Transverse colon (tissue), 4 donors: ENCODE results near the gene PIR. TPM values are rescaled to one million over a fixed set of nuclear protein-coding genes. Genes with fewer than 3 reads are reported as not detected.

ENCODE experiments used
- DNase-seq: peaks from one replicate; pipeline ENCODE4 v3.0.0-alpha.2; 2019
- H3K27ac ChIP-seq, 4 donors: fragments of 200-600 bp; sonication (generic); 2 replicates each; pipeline ENCODE4 v1.5.1; 2016 to 2018; ENCODE audit warnings: inconsistent platforms in 4 of 4
- H3K27me3 ChIP-seq: fragments of 200-600 bp; sonication (generic); 2 replicates; pipeline ENCODE4 v1.5.1; 2017; ENCODE audit warnings: inconsistent platforms
- H3K36me3 ChIP-seq, 4 donors: fragments of 200-600 bp; sonication (generic); 2 replicates each; pipeline ENCODE4 v1.5.1; 2017 to 2019; ENCODE audit warnings: inconsistent platforms in 4 of 4
- H3K4me1 ChIP-seq, 4 donors: fragments of 200-600 bp; sonication (generic); 2 replicates each; pipeline ENCODE4 v1.5.1; 2017 to 2020; ENCODE audit warnings: inconsistent platforms in 4 of 4
- H3K4me3 ChIP-seq, 4 donors: fragments of 200-600 bp; sonication (generic); 1 replicate in 1 of 4; 2 replicates in 3 of 4; pipeline versions ENCODE4 v1.5.1 to v1.6.1; 2017 to 2019; ENCODE audit warnings: inconsistent platforms in 4 of 4
- H3K9me3 ChIP-seq, 2 donors: fragments of 200-600 bp; sonication (generic); 2 replicates each; pipeline ENCODE4 v1.5.1; 2017 to 2019; ENCODE audit warnings: inconsistent platforms in 2 of 2
- EP300 ChIP-seq: sonication (generic); formaldehyde crosslinking; IDR thresholded peaks from one replicate; pipeline ENCODE4 v1.6.1; 2017; ENCODE audit warnings: antibody characterized with exemption, low read depth
- POLR2A ChIP-seq: fragments of 450-650 bp; IDR thresholded peaks from one replicate; pipeline ENCODE4 v1.6.1; 2016; ENCODE audit warnings: antibody characterized with exemption, mild to moderate bottlenecking, moderate library complexity
- POLR2AphosphoS5 ChIP-seq, 3 donors: sonication (generic); formaldehyde crosslinking; IDR thresholded peaks; one replicate each; pipeline ENCODE4 v1.6.1; 2016; ENCODE audit warnings: antibody characterized with exemption in 3 of 3
- WGBS, 2 donors: methylation state at CpG; one replicate each; pipeline ENCODE4 v1.1.5; 2018; ENCODE audit warnings: low coverage in 1 of 2; 5-methylcytosine and 5-hydroxymethylcytosine counted together
- in situ Hi-C, 4 donors: fragments of 200-750 bp; cut with MboI; loops; one replicate each; pipeline versions ENCODE4 v1.15.0 to v1.15.1; 2017; ENCODE audit warnings: low sequenced_read_pairs in 3 of 4, low pct_ligation_motif_present in 1 of 4, low pct_unique_long_range_greater_than_20kb in 1 of 4
- intact Hi-C: fragments of 100-400 bp; cut with DNase I; formaldehyde crosslinking; loops from one replicate; pipeline ENCODE4 v1.15.1; 2023; ENCODE audit warnings: low total_unique reads
- total RNA-seq, 4 donors: library from RNA; depleted of rRNA; stranded (reverse); fragments of >200 nt; gene quantifications; one replicate each; pipeline ENCODE4 v1.1.0, GENCODE V29; 2016
- TF ChIP-seq, protein P1 (sequence below), 5 experiments: fragments of 200-600 bp in 3 of 5; fragments of 450-650 bp in 2 of 5; sonication (generic) in 3 of 5; IDR thresholded peaks; 1 replicate in 2 of 5; 2 replicates in 3 of 5; pipeline ENCODE4 v1.5.1; 2016 to 2017; ENCODE audit warnings: antibody characterized with exemption in 5 of 5, inconsistent platforms in 3 of 5, mild to moderate bottlenecking in 2 of 5, moderate library complexity in 1 of 5

PIR gene
- total RNA-seq, 4 donors from 2014 or later, result 10.0 to 85.8 (median 11.6) TPM; not detected in 1

DNA sequence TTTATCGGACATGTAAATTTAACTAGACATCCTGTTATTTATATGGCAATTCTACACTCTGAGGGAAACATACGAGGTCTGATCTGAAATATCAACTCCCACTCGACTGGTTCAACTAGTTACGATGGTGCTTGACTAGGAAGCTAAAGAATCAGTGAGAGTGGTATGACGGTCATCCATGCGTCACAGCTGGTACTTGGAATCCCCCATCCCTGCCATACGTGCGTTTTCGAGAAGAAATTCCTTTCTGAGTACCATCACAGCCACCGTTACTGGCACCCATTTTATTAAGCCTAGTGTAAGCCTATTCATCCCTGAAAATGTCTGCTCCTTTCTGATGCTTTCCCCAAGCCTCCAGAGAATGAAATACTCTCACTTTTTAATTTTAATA is 157.1 kb downstream of the PIR start:
- peak; percentile 16 for DNase-seq
- peak overlapping the region; percentile 30 to 93 (median 72) for H3K27ac ChIP-seq
- TF ChIP-seq EP300 (no peak), POLR2AphosphoS5 (IDR thresholded peaks at IDR 0.05) (no peak)

DNA sequence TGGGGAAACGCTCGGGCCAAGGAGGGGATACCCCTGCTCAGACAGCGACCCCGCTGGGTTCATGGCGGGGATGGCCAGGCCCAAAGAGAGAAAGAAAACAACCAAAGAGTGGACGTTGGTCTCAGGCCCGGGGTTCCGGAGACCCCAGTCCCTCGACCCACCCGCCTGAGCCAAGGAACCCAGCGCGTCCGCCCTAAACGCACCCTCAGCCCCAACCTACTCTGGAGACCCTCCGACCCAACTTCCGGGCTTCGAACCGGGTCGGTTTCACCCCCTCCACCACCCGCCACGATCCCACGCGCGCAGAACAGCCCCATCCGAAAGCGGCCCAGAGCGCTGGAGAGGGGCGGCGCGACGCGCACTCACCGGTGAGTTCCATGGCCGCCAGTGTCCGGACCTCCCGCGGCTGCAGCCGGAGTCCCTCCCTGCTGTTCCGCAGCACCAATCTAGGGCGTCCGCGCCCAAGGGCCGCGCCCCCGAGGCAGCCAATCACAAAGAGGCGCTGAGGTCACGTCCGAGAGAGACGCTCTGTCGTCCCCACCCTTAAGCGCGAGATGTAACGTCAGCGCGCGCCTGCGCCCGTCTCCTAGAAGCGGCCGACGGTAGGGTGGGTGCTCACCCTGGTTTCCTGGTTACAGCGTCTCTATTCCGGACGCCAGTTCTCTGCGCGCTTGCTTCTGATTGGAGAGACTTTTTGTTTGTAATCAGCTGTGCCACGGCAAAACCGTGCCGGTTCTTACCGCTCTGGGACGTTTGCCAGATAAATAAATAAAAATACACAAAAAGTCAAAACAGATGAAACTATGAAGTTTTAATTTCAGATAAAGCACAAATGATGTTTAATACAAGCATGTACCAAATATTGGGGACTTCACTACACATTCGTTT is 157.8 kb downstream of the PIR start, which contains the start of gene PIGA:
TSS of gene PIGA (minus strand) at position 389 of the 888 bp plus-strand sequence. CDS start 3,593 bp downstream, outside the sequence.
- in situ Hi-C loops, result loop anchor here in 2 of 4 donors (25.0 kb wide), 2 partner anchors 127 to 352 kb away; no protein-coding TSS in a partner anchor
- Histone ChIP-seq H3K9me3 (no peaks in the 10 kb centered on the region), H3K27ac (peak within 1 kb of the TSS; percentile 79 to 93 (median 88)), H3K27me3 (no peaks in the 10 kb centered on the region), H3K36me3 (no peaks in the 10 kb centered on the region), H3K4me3 (peak within 1 kb of the TSS; percentile 54 to 89 (median 66)), H3K4me1 (peaks cover 0 to 8% (median 2%) of the 10 kb centered on the region in 4 donors)
- WGBS, 2 donors, result 40% methylated on average over 72 of the region's 72 CpGs; no CpG with 5 or more reads in 1 of the 2 donors
- intact Hi-C loops, result no loop called here
- peak; percentile 95 for DNase-seq
- TF ChIP-seq POLR2A (peak; percentile 96), POLR2AphosphoS5 (IDR thresholded peaks at IDR 0.05) (peak; percentile 90 to 98 (median 97)), EP300 (no peak)
- TF ChIP-seq, protein P1, sequence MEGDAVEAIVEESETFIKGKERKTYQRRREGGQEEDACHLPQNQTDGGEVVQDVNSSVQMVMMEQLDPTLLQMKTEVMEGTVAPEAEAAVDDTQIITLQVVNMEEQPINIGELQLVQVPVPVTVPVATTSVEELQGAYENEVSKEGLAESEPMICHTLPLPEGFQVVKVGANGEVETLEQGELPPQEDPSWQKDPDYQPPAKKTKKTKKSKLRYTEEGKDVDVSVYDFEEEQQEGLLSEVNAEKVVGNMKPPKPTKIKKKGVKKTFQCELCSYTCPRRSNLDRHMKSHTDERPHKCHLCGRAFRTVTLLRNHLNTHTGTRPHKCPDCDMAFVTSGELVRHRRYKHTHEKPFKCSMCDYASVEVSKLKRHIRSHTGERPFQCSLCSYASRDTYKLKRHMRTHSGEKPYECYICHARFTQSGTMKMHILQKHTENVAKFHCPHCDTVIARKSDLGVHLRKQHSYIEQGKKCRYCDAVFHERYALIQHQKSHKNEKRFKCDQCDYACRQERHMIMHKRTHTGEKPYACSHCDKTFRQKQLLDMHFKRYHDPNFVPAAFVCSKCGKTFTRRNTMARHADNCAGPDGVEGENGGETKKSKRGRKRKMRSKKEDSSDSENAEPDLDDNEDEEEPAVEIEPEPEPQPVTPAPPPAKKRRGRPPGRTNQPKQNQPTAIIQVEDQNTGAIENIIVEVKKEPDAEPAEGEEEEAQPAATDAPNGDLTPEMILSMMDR (IDR thresholded peaks at IDR 0.05), result no peak

More for the DNA sequence above, 157.1 kb downstream of the PIR start:
- Histone ChIP-seq H3K27me3 (no peaks in the 10 kb centered on the region), H3K4me1 (peaks cover 0 to 8% (median 2%) of the 10 kb centered on the region in 4 donors), H3K4me3 (peak overlapping the region; percentile 5 to 50 (median 30)), H3K9me3 (no peaks in the 10 kb centered on the region), H3K36me3 (no peaks in the 10 kb centered on the region)
- in situ Hi-C loops, result loop anchor here in 2 of 4 donors (25.0 kb wide), 2 partner anchors 126 to 351 kb away; no protein-coding TSS in a partner anchor
- WGBS, 2 donors, result 41% methylated on average over 10 of the region's 10 CpGs; no CpG with 5 or more reads in 1 of the 2 donors
- intact Hi-C loops, result no loop called here

Other genes with a start within 250 kb of the PIR start
- gene ASB9, start 223.2 kb downstream of the PIR start, total RNA-seq, result 1 to 10 TPM in 3 of 4 donors, not detected in 1; 1.8 to 3.0 (median 2.5) TPM
- gene ASB11, start 177.7 kb downstream of the PIR start, total RNA-seq, result 1 to 10 TPM in 1 of 4 donors, under 1 TPM in 1, not detected in 2; 0.32 to 1.1 TPM
- 10 to 100 TPM in 3 of 4 donors, 1 to 10 TPM in 1; 6.6 to 53.9 (median 12.7) TPM for gene PIGA, start 157.8 kb downstream of the PIR start, total RNA-seq
- gene VEGFD, start 108.9 kb downstream of the PIR start, total RNA-seq, result 1 to 10 TPM in 1 of 4 donors, under 1 TPM in 1, not detected in 2; 0.95 to 3.0 TPM
- 1 to 10 TPM; 1.1 to 5.9 (median 3.4) TPM for gene BMX, start 7.5 kb upstream of the PIR start, total RNA-seq
- gene ACE2, start 107.6 kb upstream of the PIR start, total RNA-seq, result 10 to 100 TPM; 10.5 to 50.4 (median 32.1) TPM
- under 1 TPM in 1 of 4 donors, not detected in 3; 0.48 TPM for gene CLTRN, start 171.5 kb upstream of the PIR start, total RNA-seq
- gene CA5B, start 244.9 kb upstream of the PIR start, total RNA-seq, result 10 to 100 TPM in 1 of 4 donors, 1 to 10 TPM in 3; 1.1 to 69.3 (median 4.7) TPM